Urinary bladder (tissue), 4 donors: Measurements from ENCODE around the gene MEA1. TPM values are rescaled to one million over a fixed set of nuclear protein-coding genes. Genes with fewer than 3 reads are reported as not detected.
"Not testable (repeated sequence)": the region's sequence is repeated elsewhere in the genome, so short reads cannot be mapped to it uniquely, and the experiment has no call there.

Experiments
- DNase-seq: peaks from one replicate; pipeline ENCODE4 v3.0.0-alpha.2; 2015; ENCODE audit errors: extremely low spot score
- H3K27ac ChIP-seq: one replicate; pipeline ENCODE4 v1.5.1; 2013; ENCODE audit warnings: low read depth, mild to moderate bottlenecking, moderate library complexity
- H3K36me3 ChIP-seq: one replicate; pipeline ENCODE4 v1.6.1; 2013; ENCODE audit warnings: mild to moderate bottlenecking, moderate library complexity; ENCODE audit not compliant: insufficient read depth
- H3K4me1 ChIP-seq: one replicate; pipeline ENCODE4 v1.6.1; 2013; ENCODE audit warnings: mild to moderate bottlenecking, moderate library complexity; ENCODE audit not compliant: insufficient read depth
- H3K4me3 ChIP-seq: one replicate; pipeline ENCODE4 v1.5.1; 2013; ENCODE audit warnings: low read depth, low read length
- WGBS: extraction: QIAGEN DNeasy Blood & Tissue Kit; methylation state at CpG from one replicate; pipeline ENCODE4 v1.1.7; 2013; 5-methylcytosine and 5-hydroxymethylcytosine counted together
- polyA plus RNA-seq: library from polyadenylated mRNA; stranded (reverse); fragments of 200-250 nt; gene quantifications from one replicate; pipeline ENCODE4 v1.2.3, GENCODE V29; 2013
- total RNA-seq: library from RNA; depleted of rRNA; stranded (reverse); fragments of >200 nt; gene quantifications from one replicate; pipeline ENCODE4 v1.2.3, GENCODE V29; 2014
- donor health status: healthy with polysubstance abuse.
- donor health status: healthy.

The MEA1 gene
- total and polyA plus RNA-seq, 2 donors = 29.1 to 87.7 TPM

GRCh38 chr6:43052225-43052841 is 38.6 kb upstream of the MEA1 start:
- Histone ChIP-seq H3K36me3 (no peaks in the 10 kb centered on the region), H3K4me3 (no peak overlapping the region), H3K4me1 (no peaks in the 10 kb centered on the region), H3K27ac (no peak overlapping the region)
- DNase-seq = no peak
- 79% methylated on average over 19 of the region's 19 CpGs for WGBS

GRCh38 chr6:43050981-43051380 is 37.2 kb upstream of the MEA1 start:
- 93% methylated on average over 17 of the region's 17 CpGs for WGBS

GRCh38 chr6:43047998-43048397 is 34.3 kb upstream of the MEA1 start:
- no peak overlapping the region for H3K4me3 ChIP-seq
- 91% methylated on average over 7 of the region's 7 CpGs for WGBS
- DNase-seq = no peak
- no peak overlapping the region for H3K27ac ChIP-seq
- no peaks in the 10 kb centered on the region for H3K4me1 ChIP-seq
- H3K36me3 ChIP-seq = no peaks in the 10 kb centered on the region

More at GRCh38 chr6:43050981-43051380, 37.2 kb upstream of the MEA1 start:
- H3K4me1 ChIP-seq = no peaks in the 10 kb centered on the region
- no peak for DNase-seq
- no peak overlapping the region for H3K27ac ChIP-seq
- H3K4me3 ChIP-seq = no peak overlapping the region
- no peaks in the 10 kb centered on the region for H3K36me3 ChIP-seq

- no peak for DNase-seq
Measured at GRCh38 chr6:43045371-43045930, 31.7 kb upstream of the MEA1 start.

GRCh38 chr6:43043310-43043709 is 29.6 kb upstream of the MEA1 start:
- WGBS = 92% methylated on average over 9 of the region's 9 CpGs
- Histone ChIP-seq H3K4me1 (no peaks in the 10 kb centered on the region), H3K4me3 (no peak overlapping the region), H3K36me3 (no peaks in the 10 kb centered on the region), H3K27ac (no peak overlapping the region)
- no peak for DNase-seq

More at GRCh38 chr6:43045371-43045930, 31.7 kb upstream of the MEA1 start:
- Histone ChIP-seq H3K27ac (no peak overlapping the region), H3K4me3 (no peak overlapping the region), H3K36me3 (no peaks in the 10 kb centered on the region), H3K4me1 (no peaks in the 10 kb centered on the region)
- 94% methylated on average over 11 of the region's 11 CpGs for WGBS

GRCh38 chr6:43041475-43041874 is 27.7 kb upstream of the MEA1 start:
- not testable (repeated sequence) for H3K4me1 ChIP-seq, H3K4me3 ChIP-seq, H3K27ac ChIP-seq, H3K36me3 ChIP-seq, DNase-seq
- 94% methylated on average over 8 of the region's 8 CpGs for WGBS

GRCh38 chr6:43040542-43041257 is 27.0 kb upstream of the MEA1 start:
- no peak overlapping the region for H3K4me3 ChIP-seq
- H3K4me1 ChIP-seq = no peaks in the 10 kb centered on the region
- WGBS = 94% methylated on average over 18 of the region's 18 CpGs
- H3K36me3 ChIP-seq = no peaks in the 10 kb centered on the region
- no peak overlapping the region for H3K27ac ChIP-seq
- DNase-seq = no peak

- Histone ChIP-seq H3K4me1 (no peaks in the 10 kb centered on the region), H3K36me3 (no peaks in the 10 kb centered on the region), H3K27ac (no peak overlapping the region), H3K4me3 (no peak overlapping the region)
- WGBS = 81% methylated on average over 9 of the region's 9 CpGs
- DNase-seq = no peak
Measured at GRCh38 chr6:43038727-43039126, 25.0 kb upstream of the MEA1 start.

GRCh38 chr6:43037706-43038105 is 24.0 kb upstream of the MEA1 start:
- Histone ChIP-seq H3K4me3 (no peak overlapping the region), H3K36me3 (no peaks in the 10 kb centered on the region), H3K4me1 (no peaks in the 10 kb centered on the region), H3K27ac (no peak overlapping the region)
- no peak for DNase-seq
- WGBS = 91% methylated on average over 9 of the region's 9 CpGs

- WGBS = 79% methylated on average over 5 of the region's 5 CpGs
- Histone ChIP-seq H3K4me1 (no peaks in the 10 kb centered on the region), H3K36me3 (no peaks in the 10 kb centered on the region), H3K4me3 (no peak overlapping the region), H3K27ac (no peak overlapping the region)
- DNase-seq = no peak
Measured at GRCh38 chr6:43037197-43037596, 23.5 kb upstream of the MEA1 start.

- no peaks in the 10 kb centered on the region for H3K4me1 ChIP-seq
- H3K36me3 ChIP-seq = no peaks in the 10 kb centered on the region
- no peak for DNase-seq
- 92% methylated on average over 9 of the region's 9 CpGs for WGBS
- no peak overlapping the region for H3K27ac ChIP-seq
- H3K4me3 ChIP-seq = no peak overlapping the region
Measured at GRCh38 chr6:43036712-43037111, 23.0 kb upstream of the MEA1 start.

- 66% methylated on average over 4 of the region's 4 CpGs for WGBS
- H3K4me1 ChIP-seq = no peaks in the 10 kb centered on the region
- H3K36me3 ChIP-seq = no peaks in the 10 kb centered on the region
- no peak overlapping the region for H3K4me3 ChIP-seq
- H3K27ac ChIP-seq = no peak overlapping the region
- no peak for DNase-seq
Measured at GRCh38 chr6:43035495-43036194, 21.9 kb upstream of the MEA1 start.

- no peak overlapping the region for H3K27ac ChIP-seq
- peaks cover 2% of the 10 kb centered on the region for H3K36me3 ChIP-seq
- H3K4me1 ChIP-seq = no peaks in the 10 kb centered on the region
- no peak for DNase-seq
- WGBS = 84% methylated on average over 2 of the region's 2 CpGs
- no peak overlapping the region for H3K4me3 ChIP-seq
Measured at GRCh38 chr6:43034190-43034525, 20.4 kb upstream of the MEA1 start.
